GM19452 (cell line): ENCODE data around the gene SPECC1L.
A peak's percentile ranks its signal among the peaks of the same experiment; 100 is the strongest.

Source experiments
- ATAC-seq: cut with Tn5 transposase; IDR thresholded peaks from one replicate; pipeline ENCODE4 v1.9.1; 2021; ENCODE audit not compliant: unreplicated experiment

SPECC1L gene

GRCh38 chr22:24393012-24393559 is 122.5 kb downstream of the SPECC1L start:
- no peak for ATAC-seq

- no peak for ATAC-seq
These were observed 123.2 kb downstream of the SPECC1L start for GRCh38 chr22:24393848-24394247.

- ATAC-seq = no peak
These were observed 123.6 kb downstream of the SPECC1L start for GRCh38 chr22:24394254-24394653.

- no peak for ATAC-seq
These were observed 127.8 kb downstream of the SPECC1L start for GRCh38 chr22:24398409-24398808.

GRCh38 chr22:24400034-24400725 is 129.5 kb downstream of the SPECC1L start:
- no peak for ATAC-seq

- peak; percentile 44 for ATAC-seq
These were observed 130.3 kb downstream of the SPECC1L start for GRCh38 chr22:24400726-24401596.

- no peak for ATAC-seq
These were observed 131.3 kb downstream of the SPECC1L start for GRCh38 chr22:24401931-24402367.

GRCh38 chr22:24402460-24403192 is 132.0 kb downstream of the SPECC1L start:
- no peak for ATAC-seq

GRCh38 chr22:24403346-24403745 is 132.7 kb downstream of the SPECC1L start:
- ATAC-seq = no peak

GRCh38 chr22:24404561-24405275 is 134.1 kb downstream of the SPECC1L start:
- ATAC-seq = no peak

GRCh38 chr22:24405631-24406321 is 135.1 kb downstream of the SPECC1L start:
- ATAC-seq = no peak

- ATAC-seq = no peak
These were observed 136.0 kb downstream of the SPECC1L start for GRCh38 chr22:24406322-24407277.

GRCh38 chr22:24407278-24407665 is 136.6 kb downstream of the SPECC1L start:
- ATAC-seq = no peak

- ATAC-seq = no peak
These were observed 137.3 kb downstream of the SPECC1L start for GRCh38 chr22:24407884-24408283.

- no peak for ATAC-seq
These were observed 138.0 kb downstream of the SPECC1L start for GRCh38 chr22:24408630-24409029.

- ATAC-seq = no peak
These were observed 139.1 kb downstream of the SPECC1L start for GRCh38 chr22:24409707-24410106.

- ATAC-seq = no peak
These were observed 139.7 kb downstream of the SPECC1L start for GRCh38 chr22:24410110-24410856.
